ENCODE data around the gene UBE3D.

DNA sequence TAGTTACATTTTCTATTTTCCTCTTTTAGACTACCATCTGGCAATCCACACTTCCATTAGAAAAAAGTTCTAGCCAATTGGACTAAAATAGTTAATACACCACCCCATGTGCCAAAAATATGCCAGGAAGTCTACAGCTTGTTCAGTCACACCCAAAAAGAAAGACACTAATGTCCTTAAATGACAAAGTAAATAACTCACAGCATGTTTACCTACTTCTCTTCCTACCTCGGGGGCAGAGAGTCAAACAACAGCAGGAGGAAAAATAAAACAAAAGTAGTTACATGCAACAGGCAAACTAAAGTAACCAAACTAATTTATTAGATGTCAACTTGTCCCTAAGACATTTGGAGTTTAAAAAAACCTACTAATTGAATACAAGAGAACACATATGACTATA lies 57.0 kb downstream of the UBE3D start:
- TF ChIP-seq EZH2phosphoT487 (IDR thresholded peaks at IDR 0.05; ENCODE audit: low read depth, severe bottlenecking, unreplicated experiment) (no peak), EZH2 (IDR thresholded peaks at IDR 0.05; ENCODE audit: borderline replicate concordance) (no peak)
- TF ChIP-seq, protein P1, sequence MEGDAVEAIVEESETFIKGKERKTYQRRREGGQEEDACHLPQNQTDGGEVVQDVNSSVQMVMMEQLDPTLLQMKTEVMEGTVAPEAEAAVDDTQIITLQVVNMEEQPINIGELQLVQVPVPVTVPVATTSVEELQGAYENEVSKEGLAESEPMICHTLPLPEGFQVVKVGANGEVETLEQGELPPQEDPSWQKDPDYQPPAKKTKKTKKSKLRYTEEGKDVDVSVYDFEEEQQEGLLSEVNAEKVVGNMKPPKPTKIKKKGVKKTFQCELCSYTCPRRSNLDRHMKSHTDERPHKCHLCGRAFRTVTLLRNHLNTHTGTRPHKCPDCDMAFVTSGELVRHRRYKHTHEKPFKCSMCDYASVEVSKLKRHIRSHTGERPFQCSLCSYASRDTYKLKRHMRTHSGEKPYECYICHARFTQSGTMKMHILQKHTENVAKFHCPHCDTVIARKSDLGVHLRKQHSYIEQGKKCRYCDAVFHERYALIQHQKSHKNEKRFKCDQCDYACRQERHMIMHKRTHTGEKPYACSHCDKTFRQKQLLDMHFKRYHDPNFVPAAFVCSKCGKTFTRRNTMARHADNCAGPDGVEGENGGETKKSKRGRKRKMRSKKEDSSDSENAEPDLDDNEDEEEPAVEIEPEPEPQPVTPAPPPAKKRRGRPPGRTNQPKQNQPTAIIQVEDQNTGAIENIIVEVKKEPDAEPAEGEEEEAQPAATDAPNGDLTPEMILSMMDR (IDR thresholded peaks at IDR 0.05; ENCODE audit: poor library complexity) = no peak
